IMR-90 (cell line): ENCODE data around the gene TMEM81. TPM values are rescaled to one million over a fixed set of nuclear protein-coding genes. Genes with fewer than 3 reads are reported as not detected.

ENCODE experiments used
- ATAC-seq: fragments of 200-7000 bp; cut with Tn5 transposase; 2 replicates; pipeline ENCODE4 v1.9.1; 2020; ENCODE audit warnings: low read depth, mild to moderate bottlenecking, moderate library complexity
- BruUV-seq: library from RNA; stranded (reverse); fragments of 400-500 nt; replicated peaks from 2 replicates; lab custom pipeline; 2021; lab: Mats Ljungman, UMichigan
- CTCF ChIA-PET: fragments of 300-600 bp; formaldehyde crosslinking; extraction: SDS; loops from one replicate; lab custom pipeline; 2021; ENCODE audit warnings: antibody characterized with exemption; lab: Yijun Ruan, JAX
- POLR2A ChIA-PET: fragments of 300-600 bp; sonication (Branson Sonifier 250); formaldehyde crosslinking; loops from one replicate; lab custom pipeline; 2022; ENCODE audit warnings: antibody characterized with exemption; ENCODE audit not compliant: unreplicated experiment; lab: Charles Lee
- DNase-seq: peaks from one replicate; pipeline ENCODE4 v3.0.0; 2013
- H2AFZ ChIP-seq: replicated peaks from 2 replicates; pipeline ENCODE3; 2013; ENCODE audit warnings: low read length, mild to moderate bottlenecking; ENCODE audit not compliant: poor library complexity
- H2AK5ac ChIP-seq: 2 replicates; pipeline ENCODE4 v1.6.1; 2013; ENCODE audit warnings: low read depth, low read length, inconsistent platforms
- H2AK9ac ChIP-seq: replicated peaks from 2 replicates; pipeline ENCODE3; 2013; ENCODE audit warnings: mild to moderate bottlenecking, low read depth, low read length, moderate library complexity; ENCODE audit not compliant: poor library complexity
- H2BK120ac ChIP-seq: 2 replicates; pipeline ENCODE4 v1.6.1; 2013; ENCODE audit warnings: low read depth, low read length, inconsistent platforms
- H2BK15ac ChIP-seq: 3 replicates; pipeline ENCODE4 v1.6.1; 2013; ENCODE audit warnings: low read depth, low read length, inconsistent platforms
- H2BK20ac ChIP-seq: 2 replicates; pipeline ENCODE4 v1.6.1; 2013; ENCODE audit warnings: low read depth, mild to moderate bottlenecking, inconsistent platforms, low read length, moderate library complexity
- H2BK5ac ChIP-seq: 2 replicates; pipeline ENCODE4 v1.6.1; 2013; ENCODE audit warnings: mild to moderate bottlenecking, low read depth, low read length, inconsistent platforms; ENCODE audit not compliant: poor library complexity, severe bottlenecking
- H3K14ac ChIP-seq: replicated peaks from 2 replicates; pipeline ENCODE4 v1.6.1; 2013; ENCODE audit warnings: low read depth, low read length, inconsistent platforms
- H3K18ac ChIP-seq: 2 replicates; pipeline ENCODE4 v1.6.1; 2013; ENCODE audit warnings: low read depth, low read length, control low read depth
- H3K23ac ChIP-seq: 2 replicates; pipeline ENCODE4 v1.6.1; 2013; ENCODE audit warnings: low read depth, low read length, inconsistent platforms
- H3K27ac ChIP-seq: 2 replicates; pipeline ENCODE4 v1.5.1; 2013; ENCODE audit warnings: mild to moderate bottlenecking, control low read depth, low read length; ENCODE audit not compliant: insufficient read depth
- H3K27me3 ChIP-seq: 2 replicates; pipeline ENCODE4 v1.6.1; 2013; ENCODE audit warnings: low read length; ENCODE audit not compliant: control insufficient read depth, insufficient read depth
- H3K36me3 ChIP-seq: 2 replicates; pipeline ENCODE4 v1.6.1; 2013; ENCODE audit warnings: low read length, mixed read lengths; ENCODE audit not compliant: control insufficient read depth, insufficient read depth
- H3K4ac ChIP-seq: 2 replicates; pipeline ENCODE4 v1.6.1; 2013; ENCODE audit warnings: low read depth, low read length, inconsistent platforms
- H3K4me1 ChIP-seq: 2 replicates; pipeline ENCODE4 v1.6.1; 2013; ENCODE audit warnings: low read length, mixed read lengths; ENCODE audit not compliant: control insufficient read depth, insufficient read depth
- H3K4me2 ChIP-seq: 2 replicates; pipeline ENCODE4 v1.6.1; 2013; ENCODE audit warnings: low read depth, mild to moderate bottlenecking, control low read depth, low read length, moderate library complexity
- H3K4me3 ChIP-seq: 2 replicates; pipeline ENCODE4 v1.5.1; 2013; ENCODE audit warnings: low read depth, mild to moderate bottlenecking, control low read depth, low read length, moderate library complexity; ENCODE audit not compliant: insufficient read depth
- H3K56ac ChIP-seq: 2 replicates; pipeline ENCODE4 v1.6.1; 2013; ENCODE audit warnings: low read length, inconsistent platforms; ENCODE audit not compliant: insufficient read depth; ENCODE audit errors: extremely low read depth
- H3K79me1 ChIP-seq, 2 experiments: 2 replicates each; pipeline ENCODE4 v1.6.1; 2013; ENCODE audit warnings: low read length in 2 of 2, inconsistent platforms in 1 of 2, low read depth in 1 of 2
- H3K9ac ChIP-seq: 2 replicates; pipeline ENCODE4 v1.6.1; 2013; ENCODE audit warnings: low read depth, low read length, control low read depth
- H3K9me1 ChIP-seq: 2 replicates; pipeline ENCODE4 v1.6.1; 2013; ENCODE audit warnings: low read length, inconsistent platforms; ENCODE audit not compliant: insufficient read depth
- H3K9me3 ChIP-seq: 2 replicates; pipeline ENCODE4 v1.6.1; 2013; ENCODE audit warnings: low read length; ENCODE audit not compliant: control insufficient read depth, insufficient read depth
- H4K20me1 ChIP-seq: 2 replicates; pipeline ENCODE4 v1.6.1; 2013; ENCODE audit warnings: low read length, inconsistent platforms; ENCODE audit not compliant: insufficient read depth
- H4K5ac ChIP-seq: 2 replicates; pipeline ENCODE4 v1.6.1; 2013; ENCODE audit warnings: mild to moderate bottlenecking, low read depth, low read length, control low read depth
- H4K8ac ChIP-seq, 2 experiments: 2 replicates each; pipeline ENCODE4 v1.6.1; 2013; ENCODE audit warnings: low read depth in 2 of 2, low read length in 2 of 2, control low read depth in 1 of 2, inconsistent platforms in 1 of 2
- H4K91ac ChIP-seq: 2 replicates; pipeline ENCODE4 v1.6.1; 2013; ENCODE audit warnings: low read depth, low read length, inconsistent platforms; ENCODE audit not compliant: insufficient read depth
- BHLHE40 ChIP-seq: fragments of 150-350 bp; IDR thresholded peaks from 2 replicates; pipeline ENCODE4 v1.6.1; 2016; ENCODE audit warnings: mild to moderate bottlenecking, low read depth, low read length
- CEBPB ChIP-seq: IDR thresholded peaks from 2 replicates; pipeline ENCODE4 v1.6.1; 2012; ENCODE audit warnings: low read depth, low read length, improper control_type of control experiment
- CHD1 ChIP-seq: IDR thresholded peaks from 2 replicates; pipeline ENCODE4 v1.6.1; 2012; ENCODE audit warnings: low read depth, low read length, improper control_type of control experiment
- CTCF ChIP-seq: conservative IDR thresholded peaks from 2 replicates; pipeline ENCODE4 v1.5.1; 2012; ENCODE audit warnings: mild to moderate bottlenecking, low read depth, low read length, improper control_type of control experiment
- ELK1 ChIP-seq: fragments of 150-350 bp; IDR thresholded peaks from 2 replicates; pipeline ENCODE4 v1.6.1; 2016; ENCODE audit warnings: low read depth, mild to moderate bottlenecking, low read length, moderate library complexity, borderline replicate concordance
- FOS ChIP-seq: fragments of 150-350 bp; IDR thresholded peaks from 2 replicates; pipeline ENCODE4 v1.6.1; 2016; ENCODE audit warnings: low read depth, low read length
- MAFK ChIP-seq: IDR thresholded peaks from 2 replicates; pipeline ENCODE4 v1.6.1; 2012; ENCODE audit warnings: low read depth, low read length, improper control_type of control experiment
- MAZ ChIP-seq: IDR thresholded peaks from 2 replicates; pipeline ENCODE4 v1.6.1; 2012; ENCODE audit warnings: low read depth, mild to moderate bottlenecking, low read length, improper control_type of control experiment, moderate library complexity, borderline replicate concordance
- MXI1 ChIP-seq: IDR thresholded peaks from 2 replicates; pipeline ENCODE4 v1.6.1; 2012; ENCODE audit warnings: low read depth, mild to moderate bottlenecking, low read length, moderate library complexity, borderline replicate concordance
- NFE2L2 ChIP-seq: fragments of 150-350 bp; IDR thresholded peaks from 2 replicates; pipeline ENCODE4 v1.6.1; 2016; ENCODE audit warnings: low read depth, mild to moderate bottlenecking, low read length
- POLR2A ChIP-seq: IDR thresholded peaks from 2 replicates; pipeline ENCODE4 v1.6.1; 2012; ENCODE audit warnings: mild to moderate bottlenecking, low read depth, low read length
- RAD21 ChIP-seq: IDR thresholded peaks from 2 replicates; pipeline ENCODE4 v1.6.1; 2012; ENCODE audit warnings: low read length, improper control_type of control experiment
- RCOR1 ChIP-seq: IDR thresholded peaks from 2 replicates; pipeline ENCODE4 v1.6.1; 2012; ENCODE audit warnings: mild to moderate bottlenecking, low read length, improper control_type of control experiment; ENCODE audit not compliant: insufficient replicate concordance
- RFX5 ChIP-seq: IDR thresholded peaks from 2 replicates; pipeline ENCODE4 v1.8.0; 2012; ENCODE audit warnings: low read depth, mild to moderate bottlenecking, low read length, moderate library complexity
- SMC3 ChIP-seq: fragments of 150-350 bp; IDR thresholded peaks from 2 replicates; pipeline ENCODE4 v1.6.1; 2016; ENCODE audit warnings: low read depth, mild to moderate bottlenecking, antibody characterized with exemption, low read length, moderate library complexity
- WGBS, 2 experiments: methylation state at CpG; one replicate each; pipeline versions ENCODE4 v1.1.5 to v1.1.7; 2013; ENCODE audit warnings: missing lambda C conversion rate in 2 of 2; ENCODE audit not compliant: insufficient read length in 1 of 2; ENCODE audit errors: extremely low coverage in 2 of 2; 5-methylcytosine and 5-hydroxymethylcytosine counted together
- dilution Hi-C: fragments of 300-500 bp; cut with HindIII; formaldehyde crosslinking; loops from one replicate; pipeline ENCODE4 v1.14.3; 2018; ENCODE audit warnings: low sequenced_read_pairs; ENCODE audit not compliant: unreplicated experiment
- in situ Hi-C: fragments of 300-500 bp; cut with MboI; formaldehyde crosslinking; loops from 3 replicates; pipeline ENCODE4 v1.14.3; 2019; ENCODE audit warnings: low sequenced_read_pairs, inconsistent platforms, mixed read lengths
- intact Hi-C: fragments of 100-400 bp; cut with micrococcal nuclease; formaldehyde crosslinking; loops from 2 replicates; pipeline ENCODE4 v1.10.0; 2022
- polyA plus RNA-seq, 3 experiments: library from polyadenylated mRNA; depleted of rRNA; stranded (reverse); fragments of >200 nt; gene quantifications; 2 replicates each; pipeline ENCODE4 v1.2.3, GENCODE V29; 2012; ENCODE audit warnings: low replicate concordance in 1 of 3
- total RNA-seq: library from RNA; depleted of rRNA; stranded (reverse); fragments of >200 nt; gene quantifications from 2 replicates; pipeline ENCODE4 v1.2.3, GENCODE V29; 2012

The TMEM81 gene
- total and polyA plus RNA-seq, 2 of the 4 experiments (the other 2 are of a cell fraction): 1.5 to 1.8 TPM

GRCh38 chr1:205109711-205110110 lies 25.5 kb upstream of the TMEM81 start:
- Histone ChIP-seq H3K18ac (no peak overlapping the region), H3K9me3 (no peaks in the 10 kb centered on the region), H3K9ac (no peak overlapping the region), H3K4ac (no peak overlapping the region), H4K5ac (no peak overlapping the region), H3K79me1 (peaks cover 16 to 18% of the 10 kb centered on the region in 2 experiments; a peak in 3 of 4 replicates), H3K27me3 (no peaks in the 10 kb centered on the region), H2AK9ac (no peak overlapping the region), H4K8ac (no peak overlapping the region), H3K4me3 (no peak overlapping the region), H3K4me1 (no peaks in the 10 kb centered on the region), H2AFZ (no peak overlapping the region), H3K14ac (no peak overlapping the region), H2BK120ac (no peak overlapping the region), H3K23ac (no peak overlapping the region), H2BK20ac (no peak overlapping the region), H3K9me1 (peaks cover 5% of the 10 kb centered on the region), H3K36me3 (peaks cover 17% of the 10 kb centered on the region), H4K20me1 (no peaks in the 10 kb centered on the region), H3K4me2 (no peak overlapping the region), H2BK5ac (no peak overlapping the region), H4K91ac (no peak overlapping the region), H3K27ac (no peak overlapping the region), H3K56ac (no peak overlapping the region), H2BK15ac (no peak overlapping the region), H2AK5ac (no peak overlapping the region)
- intact Hi-C loops (no loop called here), dilution Hi-C loops (no loop called here), in situ Hi-C loops (no loop called here)
- POLR2A ChIA-PET: no interaction called here
- TF ChIP-seq MAZ: no peak
- no peak for TF ChIP-seq SMC3
- no peak for TF ChIP-seq ELK1
- no peak for TF ChIP-seq RAD21
- no peak for TF ChIP-seq MAFK
- TF ChIP-seq CHD1: no peak
- TF ChIP-seq RFX5: no peak
- TF ChIP-seq POLR2A: no peak
- no peak for TF ChIP-seq RCOR1
- no peak for TF ChIP-seq BHLHE40
- no peak for TF ChIP-seq NFE2L2
- TF ChIP-seq CEBPB: no peak
- no peak for TF ChIP-seq FOS
- no peak for TF ChIP-seq MXI1
- no peak for TF ChIP-seq CTCF
- 60% methylated on average over 1 of the region's 5 CpGs; no CpG with 5 or more reads in 1 of the 2 experiments for WGBS, 2 experiments
- no peak for DNase-seq
- CTCF ChIA-PET: interaction anchor here (0.6 to 1.3 kb wide), 3 partner anchors 11 to 226 kb away, joined by 3 to 4 read pairs (median 3); no protein-coding TSS in a partner anchor
- no peak for ATAC-seq
- no TSS peak for BruUV-seq
